GM21717 (cell line): ENCODE measurements around the gene ADK.

Experiments
- ATAC-seq: cut with Tn5 transposase; IDR thresholded peaks from one replicate; pipeline ENCODE4 v1.9.1; 2021; ENCODE audit warnings: mild to moderate bottlenecking, moderate library complexity; ENCODE audit not compliant: unreplicated experiment

Gene ADK

GRCh38 chr10:74755273-74755672, 604.3 kb downstream of the ADK start:
- ATAC-seq, result no peak
